ENCODE measurements around the gene NAALADL2.

DNA sequence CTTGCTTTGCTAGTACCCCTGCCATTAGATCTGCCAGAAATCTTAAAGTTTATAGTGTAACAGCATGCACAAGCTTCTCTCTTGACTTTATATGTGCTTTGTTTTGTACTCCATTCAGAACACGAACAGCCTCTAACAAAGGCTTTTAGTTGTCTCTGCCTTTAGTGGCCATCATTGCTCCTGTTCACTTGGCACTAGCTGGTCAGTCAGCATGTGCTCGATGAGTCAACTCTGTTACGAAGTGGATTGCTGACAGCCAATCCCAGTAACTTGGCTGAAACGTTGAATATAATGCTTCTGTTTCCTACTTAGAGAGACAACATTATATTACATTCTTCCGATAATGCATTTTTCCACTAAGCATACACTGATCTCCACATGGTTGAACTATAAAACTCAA is 349.2 kb downstream of the NAALADL2 start:
- TF ChIP-seq, protein P1, sequence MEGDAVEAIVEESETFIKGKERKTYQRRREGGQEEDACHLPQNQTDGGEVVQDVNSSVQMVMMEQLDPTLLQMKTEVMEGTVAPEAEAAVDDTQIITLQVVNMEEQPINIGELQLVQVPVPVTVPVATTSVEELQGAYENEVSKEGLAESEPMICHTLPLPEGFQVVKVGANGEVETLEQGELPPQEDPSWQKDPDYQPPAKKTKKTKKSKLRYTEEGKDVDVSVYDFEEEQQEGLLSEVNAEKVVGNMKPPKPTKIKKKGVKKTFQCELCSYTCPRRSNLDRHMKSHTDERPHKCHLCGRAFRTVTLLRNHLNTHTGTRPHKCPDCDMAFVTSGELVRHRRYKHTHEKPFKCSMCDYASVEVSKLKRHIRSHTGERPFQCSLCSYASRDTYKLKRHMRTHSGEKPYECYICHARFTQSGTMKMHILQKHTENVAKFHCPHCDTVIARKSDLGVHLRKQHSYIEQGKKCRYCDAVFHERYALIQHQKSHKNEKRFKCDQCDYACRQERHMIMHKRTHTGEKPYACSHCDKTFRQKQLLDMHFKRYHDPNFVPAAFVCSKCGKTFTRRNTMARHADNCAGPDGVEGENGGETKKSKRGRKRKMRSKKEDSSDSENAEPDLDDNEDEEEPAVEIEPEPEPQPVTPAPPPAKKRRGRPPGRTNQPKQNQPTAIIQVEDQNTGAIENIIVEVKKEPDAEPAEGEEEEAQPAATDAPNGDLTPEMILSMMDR (conservative IDR thresholded peaks at IDR 0.05): no peak
- no peak for TF ChIP-seq ZFX (IDR thresholded peaks at IDR 0.05)
